ENCODE data around the gene PLCG1.

DNA sequence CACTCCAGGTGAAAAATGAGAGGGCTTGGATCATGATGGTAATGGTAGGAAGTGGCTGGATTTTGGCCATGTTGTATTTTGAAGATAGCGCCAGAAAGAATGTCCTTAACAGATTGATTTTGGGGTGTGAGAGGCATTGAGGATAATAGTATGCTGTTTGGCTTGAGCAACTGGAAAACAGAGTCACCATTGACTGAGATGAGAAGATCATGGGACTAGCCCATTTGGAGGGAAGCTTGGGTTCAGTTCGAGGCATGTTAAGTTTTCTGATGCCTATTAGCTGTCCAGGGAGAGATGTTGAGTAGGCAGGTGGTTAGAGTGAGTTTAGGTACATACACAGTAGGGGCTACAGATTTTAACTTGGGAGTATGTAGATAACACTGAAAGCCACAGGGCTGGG, 23.3 kb downstream of the PLCG1 start:
- TF ChIP-seq, protein P1, sequence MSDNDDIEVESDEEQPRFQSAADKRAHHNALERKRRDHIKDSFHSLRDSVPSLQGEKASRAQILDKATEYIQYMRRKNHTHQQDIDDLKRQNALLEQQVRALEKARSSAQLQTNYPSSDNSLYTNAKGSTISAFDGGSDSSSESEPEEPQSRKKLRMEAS (IDR thresholded peaks at IDR 0.05; ENCODE audit: low read depth, low read length) = no peak
- TF ChIP-seq, protein P2, sequence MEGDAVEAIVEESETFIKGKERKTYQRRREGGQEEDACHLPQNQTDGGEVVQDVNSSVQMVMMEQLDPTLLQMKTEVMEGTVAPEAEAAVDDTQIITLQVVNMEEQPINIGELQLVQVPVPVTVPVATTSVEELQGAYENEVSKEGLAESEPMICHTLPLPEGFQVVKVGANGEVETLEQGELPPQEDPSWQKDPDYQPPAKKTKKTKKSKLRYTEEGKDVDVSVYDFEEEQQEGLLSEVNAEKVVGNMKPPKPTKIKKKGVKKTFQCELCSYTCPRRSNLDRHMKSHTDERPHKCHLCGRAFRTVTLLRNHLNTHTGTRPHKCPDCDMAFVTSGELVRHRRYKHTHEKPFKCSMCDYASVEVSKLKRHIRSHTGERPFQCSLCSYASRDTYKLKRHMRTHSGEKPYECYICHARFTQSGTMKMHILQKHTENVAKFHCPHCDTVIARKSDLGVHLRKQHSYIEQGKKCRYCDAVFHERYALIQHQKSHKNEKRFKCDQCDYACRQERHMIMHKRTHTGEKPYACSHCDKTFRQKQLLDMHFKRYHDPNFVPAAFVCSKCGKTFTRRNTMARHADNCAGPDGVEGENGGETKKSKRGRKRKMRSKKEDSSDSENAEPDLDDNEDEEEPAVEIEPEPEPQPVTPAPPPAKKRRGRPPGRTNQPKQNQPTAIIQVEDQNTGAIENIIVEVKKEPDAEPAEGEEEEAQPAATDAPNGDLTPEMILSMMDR (IDR thresholded peaks at IDR 0.05; ENCODE audit: low read depth, low read length) = no peak
- TF ChIP-seq POLR2A (IDR thresholded peaks at IDR 0.05; ENCODE audit: extremely low read depth, insufficient read length) (no peak), MYC (IDR thresholded peaks at IDR 0.05; ENCODE audit: low read depth, low read length) (no peak)

All from NB4 (cell line).